HEK293 (cell line): ENCODE data around the gene CPNE2.

Experiments used
- CTCF ChIP-seq: fragments of 450-650 bp; formaldehyde crosslinking; IDR thresholded peaks from 2 replicates; pipeline ENCODE4 v1.5.1; 2016; ENCODE audit warnings: missing biosample characterization, missing genetic modification characterization
- ZBTB21 ChIP-seq: fragments of 450-650 bp; formaldehyde crosslinking; IDR thresholded peaks from 2 replicates; pipeline ENCODE4 v1.5.1; 2017; ENCODE audit warnings: missing biosample characterization, missing genetic modification characterization
- ZNF391 ChIP-seq: fragments of 450-650 bp; formaldehyde crosslinking; IDR thresholded peaks from 2 replicates; pipeline ENCODE4 v1.5.1; 2016; ENCODE audit warnings: low read depth, missing biosample characterization, missing genetic modification characterization, borderline replicate concordance

GRCh38 chr16:57132470-57132869 is 40.1 kb downstream of the CPNE2 start:
- no peak for TF ChIP-seq ZNF391 (tag by site-specific recombination)
- no peak for TF ChIP-seq ZBTB21 (tag by site-specific recombination)
- TF ChIP-seq CTCF (tag by site-specific recombination) = no peak
